NCI-H345 treated with DMSO at 0.1 percent for 48 hours (cell line): ENCODE measurements around the gene MINK1.
"Not testable (repeated sequence)": the region's sequence is repeated elsewhere in the genome, so short reads cannot be mapped to it uniquely, and the experiment has no call there.

Experiments
- DNase-seq: peaks from one replicate; lab custom pipeline; 2025; ENCODE audit not compliant: unreplicated experiment; lab: John Stamatoyannopoulos, UW

The MINK1 gene

GRCh38 chr17:4867535-4867934 lies 34.4 kb downstream of the MINK1 start:
- not testable (repeated sequence) for DNase-seq

GRCh38 chr17:4869058-4869998 lies 36.2 kb downstream of the MINK1 start:
- not testable (repeated sequence) for DNase-seq

DNA sequence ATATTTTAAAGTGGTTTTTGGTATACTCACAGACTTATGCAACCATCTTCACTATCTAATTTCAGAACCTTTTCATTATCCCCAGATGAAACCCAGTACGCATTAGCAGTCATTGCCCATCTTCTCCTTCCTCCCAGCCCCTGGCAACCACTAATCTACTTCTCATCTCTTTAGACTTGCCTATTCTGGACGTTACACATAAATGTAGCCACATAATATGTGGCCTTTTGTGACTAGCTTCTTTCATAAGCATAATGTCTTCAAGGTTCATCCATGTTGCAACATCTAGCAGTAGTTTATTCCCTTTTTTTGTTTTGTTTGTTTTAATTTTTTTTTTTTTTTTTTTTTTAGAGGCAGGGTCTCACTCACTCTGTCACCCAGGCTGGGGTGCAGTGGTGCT lies 37.7 kb downstream of the MINK1 start:
- no peak for DNase-seq

- no peak for DNase-seq
Observed at GRCh38 chr17:4872786-4873185, 39.6 kb downstream of the MINK1 start.

DNA sequence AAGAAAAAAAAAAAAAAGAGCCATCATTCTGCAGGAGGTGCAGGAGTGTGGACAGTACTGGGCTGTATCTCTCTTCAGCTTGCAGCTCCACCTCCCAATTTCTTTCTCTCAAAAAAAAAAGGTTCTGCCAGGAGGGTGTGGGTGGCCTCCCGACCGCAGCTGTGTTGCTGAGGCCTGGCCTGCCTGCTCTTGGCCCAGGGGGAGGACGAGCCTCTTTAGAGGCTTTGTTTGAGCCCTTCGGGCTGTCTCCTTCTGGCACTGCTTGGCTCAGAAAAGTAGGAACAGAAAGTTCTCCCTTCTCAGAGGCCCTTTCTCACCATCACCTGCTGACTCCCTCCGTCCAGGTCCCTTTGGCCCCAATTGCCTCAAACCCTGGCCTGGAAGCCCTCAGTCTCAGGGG lies 43.9 kb downstream of the MINK1 start:
- no peak for DNase-seq

GRCh38 chr17:4879601-4880000 lies 46.5 kb downstream of the MINK1 start:
- DNase-seq, result no peak

DNA sequence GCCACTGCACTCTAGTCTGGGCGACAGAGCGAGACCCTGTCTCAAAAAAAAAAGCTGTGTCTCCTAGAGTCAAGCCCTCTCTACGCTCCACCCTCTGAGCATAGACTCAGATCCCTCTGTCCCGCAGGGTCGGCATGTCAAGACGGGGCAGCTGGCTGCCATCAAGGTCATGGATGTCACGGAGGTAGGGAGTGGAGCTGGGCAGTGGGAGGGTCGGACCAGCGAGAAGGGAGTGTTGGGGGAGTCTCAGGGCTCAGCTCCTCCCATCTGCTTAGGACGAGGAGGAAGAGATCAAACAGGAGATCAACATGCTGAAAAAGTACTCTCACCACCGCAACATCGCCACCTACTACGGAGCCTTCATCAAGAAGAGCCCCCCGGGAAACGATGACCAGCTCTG lies 47.7 kb downstream of the MINK1 start:
- DNase-seq, result no peak

DNA sequence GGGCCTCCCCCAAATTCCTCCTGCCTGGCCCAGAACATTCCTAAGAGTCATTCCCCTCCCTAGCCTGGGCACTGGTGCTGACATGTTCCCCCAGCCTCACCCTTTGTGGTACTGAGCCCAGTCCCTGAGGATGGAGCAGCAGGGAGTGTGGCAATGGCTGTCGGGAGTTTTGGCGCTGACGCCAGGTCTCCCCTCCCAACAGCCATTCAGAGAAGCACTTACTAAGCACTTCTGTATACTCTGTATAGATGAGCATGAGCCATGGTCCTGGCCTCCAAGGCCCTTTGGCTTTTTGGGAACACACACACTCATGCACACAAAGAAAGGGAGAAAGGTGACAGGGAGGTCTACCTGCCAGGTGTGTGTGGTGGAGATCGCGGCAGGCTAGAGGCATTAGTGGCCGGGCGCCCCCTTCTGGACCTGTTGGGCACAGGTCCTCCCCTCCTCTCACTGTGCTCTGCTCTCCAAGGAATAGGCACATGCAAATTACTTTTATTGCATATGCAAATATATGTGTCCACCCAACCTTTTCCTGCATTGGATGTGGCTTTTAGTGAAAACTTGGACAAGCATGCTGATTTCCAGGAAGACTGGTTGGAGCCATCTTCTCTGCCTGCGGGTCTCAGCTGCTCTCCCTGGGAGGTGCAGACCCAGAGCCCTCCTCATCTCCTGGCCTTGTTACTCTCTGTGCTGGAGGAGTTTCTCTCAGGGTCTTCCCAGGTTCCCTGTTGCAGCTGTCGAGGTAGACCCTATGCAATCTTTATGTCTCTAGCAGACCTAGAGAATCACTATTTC lies 48.8 kb downstream of the MINK1 start:
- peak; percentile 22 for DNase-seq

DNA sequence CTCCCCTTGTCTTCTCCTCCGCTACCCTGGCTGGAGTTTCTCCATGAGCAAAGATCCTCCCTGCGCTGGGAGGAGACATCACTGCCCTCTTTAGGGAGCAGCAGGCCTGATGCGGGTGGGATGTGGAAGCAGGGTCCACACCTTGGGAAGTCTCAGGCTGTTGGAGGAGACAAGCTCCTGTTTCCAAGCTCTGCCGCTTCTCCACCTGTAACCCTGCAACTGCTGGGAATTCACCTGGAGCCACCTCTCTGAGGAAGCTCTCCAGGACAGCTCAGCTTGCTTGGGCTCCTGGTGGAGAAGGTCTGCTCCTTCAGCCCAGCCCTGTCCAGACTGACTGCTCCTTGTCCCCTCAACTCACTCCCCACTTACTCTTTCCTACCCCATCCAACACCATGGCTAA lies 51.3 kb downstream of the MINK1 start:
- DNase-seq, result no peak

DNA sequence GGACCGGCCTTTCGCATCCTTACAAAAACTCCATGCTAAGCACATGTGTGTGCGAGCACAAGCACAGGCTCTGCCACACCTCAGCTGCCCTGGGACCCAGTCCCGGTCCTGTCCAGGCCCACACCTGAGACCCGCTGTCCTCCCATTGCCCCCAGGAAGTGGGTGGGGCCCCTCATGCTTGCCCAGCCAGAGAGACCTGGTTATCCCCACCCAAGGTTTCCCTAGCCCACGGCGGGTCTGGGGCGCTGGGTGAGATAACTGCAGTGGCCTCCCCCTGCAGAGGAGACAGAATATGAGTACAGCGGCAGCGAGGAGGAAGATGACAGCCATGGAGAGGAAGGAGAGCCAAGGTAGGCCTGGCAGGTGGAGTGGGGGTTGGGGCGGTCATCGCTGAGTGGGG lies 53.7 kb downstream of the MINK1 start:
- no peak for DNase-seq

DNA sequence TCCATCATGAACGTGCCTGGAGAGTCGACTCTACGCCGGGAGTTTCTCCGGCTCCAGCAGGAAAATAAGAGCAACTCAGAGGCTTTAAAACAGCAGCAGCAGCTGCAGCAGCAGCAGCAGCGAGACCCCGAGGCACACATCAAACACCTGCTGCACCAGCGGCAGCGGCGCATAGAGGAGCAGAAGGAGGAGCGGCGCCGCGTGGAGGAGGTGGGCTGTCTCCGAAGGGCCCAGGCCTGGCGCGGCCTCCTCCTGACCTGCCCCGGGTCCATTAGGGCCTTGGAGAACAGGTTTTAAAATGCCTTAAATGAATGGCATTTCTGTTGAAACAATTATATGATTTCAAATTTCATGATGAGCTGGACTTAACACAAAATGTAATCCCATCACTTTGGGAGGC lies 54.4 kb downstream of the MINK1 start:
- no peak for DNase-seq

DNA sequence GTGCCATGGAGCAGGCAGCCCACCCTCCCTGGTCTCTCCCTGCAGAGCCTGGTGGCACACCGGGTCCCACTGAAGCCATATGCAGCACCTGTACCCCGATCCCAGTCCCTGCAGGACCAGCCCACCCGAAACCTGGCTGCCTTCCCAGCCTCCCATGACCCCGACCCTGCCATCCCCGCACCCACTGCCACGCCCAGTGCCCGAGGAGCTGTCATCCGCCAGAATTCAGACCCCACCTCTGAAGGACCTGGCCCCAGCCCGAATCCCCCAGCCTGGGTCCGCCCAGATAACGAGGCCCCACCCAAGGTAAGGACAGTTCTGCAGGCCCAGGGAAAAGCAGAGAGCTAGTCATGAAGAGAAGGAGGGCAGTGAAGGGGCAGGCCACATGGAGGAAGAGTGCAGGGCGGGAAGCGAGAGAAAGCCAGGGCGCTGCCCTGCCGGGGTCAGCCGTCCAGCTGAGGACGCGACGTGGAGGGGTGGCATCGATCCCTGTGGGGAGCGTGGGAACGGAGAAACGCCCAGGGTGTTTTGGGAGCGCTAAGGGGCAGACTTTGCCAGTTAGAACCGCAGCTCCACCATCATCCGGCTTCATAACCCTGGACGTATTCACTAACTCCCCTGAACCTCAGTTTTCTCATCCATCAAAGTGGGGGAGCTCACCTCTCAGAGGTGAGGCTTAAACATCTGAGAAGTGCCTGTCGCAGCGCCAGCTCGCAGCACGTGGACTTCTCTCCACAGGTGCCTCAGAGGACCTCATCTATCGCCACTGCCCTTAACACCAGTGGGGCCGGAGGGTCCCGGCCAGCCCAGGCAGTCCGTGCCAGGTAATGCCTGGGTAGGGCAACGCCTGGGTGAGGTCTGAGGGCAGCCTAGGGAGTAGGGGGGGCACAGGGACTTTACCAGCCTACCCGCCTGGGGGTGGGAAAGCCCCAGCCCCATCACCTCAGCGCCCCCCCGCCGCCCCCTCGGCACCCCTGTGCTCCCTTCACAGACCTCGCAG lies 58.6 kb downstream of the MINK1 start:
- DNase-seq, result no peak

DNA sequence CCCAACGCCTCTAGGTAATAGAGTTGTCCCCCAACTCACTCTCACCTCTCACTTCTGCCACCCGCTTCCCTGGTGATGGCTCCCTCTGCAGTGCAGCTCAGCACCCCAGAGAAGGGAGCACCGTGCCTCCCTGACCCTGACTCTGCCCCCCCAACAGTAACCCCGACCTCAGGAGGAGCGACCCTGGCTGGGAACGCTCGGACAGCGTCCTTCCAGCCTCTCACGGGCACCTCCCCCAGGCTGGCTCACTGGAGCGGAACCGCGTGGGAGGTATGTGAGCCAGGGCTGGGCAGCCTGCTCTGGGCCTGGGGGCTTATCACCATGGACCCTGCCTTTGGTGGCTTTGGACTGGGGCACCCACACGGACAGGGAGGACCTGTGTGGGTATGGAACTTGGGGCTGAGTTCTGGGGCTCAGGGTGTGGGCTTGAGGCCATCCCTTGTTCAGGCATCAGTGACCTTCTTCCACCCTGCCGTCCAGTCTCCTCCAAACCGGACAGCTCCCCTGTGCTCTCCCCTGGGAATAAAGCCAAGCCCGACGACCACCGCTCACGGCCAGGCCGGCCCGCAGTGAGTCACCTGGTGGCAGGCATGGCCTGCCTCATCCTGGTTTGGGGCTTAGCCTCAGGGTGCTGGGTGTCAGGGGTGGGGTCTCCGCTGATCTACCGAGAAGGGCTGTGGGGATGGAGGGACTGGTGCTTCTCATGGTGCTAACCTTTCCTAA lies 59.5 kb downstream of the MINK1 start:
- DNase-seq, result no peak

DNA sequence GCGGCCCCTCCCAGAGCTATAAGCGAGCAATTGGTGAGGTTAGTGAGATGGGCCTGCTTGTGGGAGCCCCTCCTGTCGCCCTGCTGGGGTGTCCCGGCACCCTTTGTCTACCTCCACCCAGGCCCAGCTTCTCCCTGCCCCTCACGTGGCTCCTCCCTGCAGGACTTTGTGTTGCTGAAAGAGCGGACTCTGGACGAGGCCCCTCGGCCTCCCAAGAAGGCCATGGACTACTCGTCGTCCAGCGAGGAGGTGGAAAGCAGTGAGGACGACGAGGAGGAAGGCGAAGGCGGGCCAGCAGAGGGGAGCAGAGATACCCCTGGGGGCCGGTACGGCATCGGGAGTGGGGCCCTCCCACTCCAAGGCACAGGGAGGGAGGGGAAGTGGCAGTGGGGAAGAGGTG lies 60.1 kb downstream of the MINK1 start:
- DNase-seq, result no peak

GRCh38 chr17:4893721-4894560 lies 60.8 kb downstream of the MINK1 start:
- no peak for DNase-seq

DNA sequence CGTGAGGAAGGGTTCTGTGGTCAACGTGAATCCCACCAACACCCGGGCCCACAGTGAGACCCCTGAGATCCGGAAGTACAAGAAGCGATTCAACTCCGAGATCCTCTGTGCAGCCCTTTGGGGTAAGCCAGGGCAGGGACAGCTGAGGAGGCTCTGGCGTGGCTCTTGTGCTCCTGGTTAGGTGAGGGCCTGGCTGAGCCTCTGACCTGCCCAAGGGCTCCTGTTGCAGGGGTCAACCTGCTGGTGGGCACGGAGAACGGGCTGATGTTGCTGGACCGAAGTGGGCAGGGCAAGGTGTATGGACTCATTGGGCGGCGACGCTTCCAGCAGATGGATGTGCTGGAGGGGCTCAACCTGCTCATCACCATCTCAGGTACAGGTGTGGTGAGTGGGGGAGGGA lies 62.0 kb downstream of the MINK1 start:
- DNase-seq, result no peak

DNA sequence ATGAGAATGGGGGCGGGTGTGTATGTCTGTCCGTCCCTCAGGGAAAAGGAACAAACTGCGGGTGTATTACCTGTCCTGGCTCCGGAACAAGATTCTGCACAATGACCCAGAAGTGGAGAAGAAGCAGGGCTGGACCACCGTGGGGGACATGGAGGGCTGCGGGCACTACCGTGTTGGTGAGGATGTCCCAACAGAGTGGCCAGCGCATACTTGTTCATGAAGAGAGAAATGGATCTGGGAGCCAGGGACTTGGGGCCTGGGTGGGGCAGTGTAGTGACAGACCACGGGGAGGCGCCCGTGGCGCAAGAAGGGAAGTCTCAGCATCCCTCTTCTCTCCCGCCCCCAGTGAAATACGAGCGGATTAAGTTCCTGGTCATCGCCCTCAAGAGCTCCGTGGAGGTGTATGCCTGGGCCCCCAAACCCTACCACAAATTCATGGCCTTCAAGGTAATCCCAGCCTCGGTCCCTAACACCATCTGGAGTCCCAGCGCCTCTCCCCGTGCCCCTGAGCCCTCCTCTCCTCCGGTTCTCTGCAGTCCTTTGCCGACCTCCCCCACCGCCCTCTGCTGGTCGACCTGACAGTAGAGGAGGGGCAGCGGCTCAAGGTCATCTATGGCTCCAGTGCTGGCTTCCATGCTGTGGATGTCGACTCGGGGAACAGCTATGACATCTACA lies 62.7 kb downstream of the MINK1 start:
- no peak for DNase-seq

DNA sequence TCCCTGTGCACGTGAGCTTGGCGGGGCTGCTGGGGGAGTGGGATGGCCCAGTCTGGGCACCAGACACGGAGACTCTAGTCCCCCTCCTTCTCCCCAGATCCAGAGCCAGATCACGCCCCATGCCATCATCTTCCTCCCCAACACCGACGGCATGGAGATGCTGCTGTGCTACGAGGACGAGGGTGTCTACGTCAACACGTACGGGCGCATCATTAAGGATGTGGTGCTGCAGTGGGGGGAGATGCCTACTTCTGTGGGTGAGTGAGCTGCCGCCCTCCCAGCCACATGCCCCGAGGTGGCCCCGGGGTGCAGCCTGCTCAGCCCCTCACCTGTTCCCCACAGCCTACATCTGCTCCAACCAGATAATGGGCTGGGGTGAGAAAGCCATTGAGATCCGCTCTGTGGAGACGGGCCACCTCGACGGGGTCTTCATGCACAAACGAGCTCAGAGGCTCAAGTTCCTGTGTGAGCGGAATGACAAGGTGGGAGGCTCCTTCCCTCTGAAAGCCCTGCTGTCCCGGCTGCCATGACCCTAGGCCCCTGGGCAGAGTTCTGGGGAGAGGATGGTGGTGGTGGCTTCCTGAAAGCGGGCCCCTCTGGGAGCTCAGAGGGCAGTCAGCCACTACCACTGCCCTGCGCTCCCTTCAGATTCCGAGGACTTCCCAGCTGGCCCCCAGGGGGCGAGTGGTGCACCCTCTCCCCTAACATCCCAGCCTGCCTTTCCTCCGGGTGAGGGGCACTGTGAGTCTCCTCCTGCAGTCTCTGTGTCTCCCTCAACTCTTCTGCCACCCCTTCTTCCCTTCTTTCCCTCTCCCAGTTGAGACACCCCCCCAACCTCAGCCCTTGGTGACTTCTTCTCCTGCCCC lies 63.4 kb downstream of the MINK1 start:
- no peak for DNase-seq
